Ishikawa (cell line): ENCODE measurements around the gene COL18A1.

ENCODE experiments used
- CREB1 ChIP-seq: IDR thresholded peaks from 2 replicates; pipeline ENCODE4 v1.6.1; 2012; ENCODE audit warnings: low read depth
- EP300 ChIP-seq: IDR thresholded peaks from 2 replicates; pipeline ENCODE4 v1.6.1; 2012; ENCODE audit warnings: borderline replicate concordance
- REST ChIP-seq: IDR thresholded peaks from 2 replicates; pipeline ENCODE4 v1.6.1; 2012; ENCODE audit warnings: low read depth, mild to moderate bottlenecking
- TEAD4 ChIP-seq: IDR thresholded peaks from 2 replicates; pipeline ENCODE4 v1.6.1; 2012
- YY1 ChIP-seq: IDR thresholded peaks from 2 replicates; pipeline ENCODE4 v1.6.1; 2012; ENCODE audit warnings: low read depth

DNA sequence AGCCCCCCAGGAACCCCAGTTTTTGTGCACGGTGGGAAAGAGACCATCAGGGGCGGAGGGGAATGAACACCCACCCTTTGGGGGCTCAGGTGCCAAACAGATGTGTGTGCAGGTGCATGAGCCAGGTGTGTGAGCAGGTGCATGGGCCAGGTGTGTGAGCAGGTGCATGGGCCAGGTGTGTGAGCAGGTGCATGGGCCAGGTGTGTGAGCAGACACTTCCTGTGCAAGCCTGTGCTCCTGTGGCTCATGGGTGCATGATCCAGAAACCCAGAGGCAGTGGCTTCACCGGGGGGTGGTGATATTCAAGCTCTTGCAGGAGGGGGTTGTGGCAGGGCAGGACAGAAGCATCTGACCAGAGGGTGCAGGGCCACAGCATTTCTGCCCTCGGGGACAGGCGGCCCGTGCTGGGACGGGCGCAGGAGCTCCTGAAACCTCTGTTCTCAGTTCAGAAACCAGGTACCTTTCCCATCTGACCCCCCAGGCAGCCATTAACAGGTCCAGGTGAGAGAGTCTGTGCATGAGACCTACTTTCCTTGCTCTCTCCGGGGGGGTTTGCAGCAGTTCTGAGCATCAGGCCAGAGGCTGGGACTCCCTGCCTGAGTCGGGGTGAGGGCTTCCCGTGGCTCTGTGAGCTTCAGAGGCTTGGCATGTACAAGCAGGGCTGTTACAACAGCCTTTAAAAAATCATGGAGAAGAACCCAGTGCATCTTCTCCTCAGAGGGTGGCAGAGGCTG lies 29.1 kb downstream of the COL18A1 start:
- TF ChIP-seq EP300 (no peak), REST (no peak), YY1 (no peak), TEAD4 (no peak), CREB1 (no peak)
